Right lobe of liver (tissue), 6 donors: ENCODE measurements around the gene GPR141. TPM values are rescaled to one million over a fixed set of nuclear protein-coding genes. Genes with fewer than 3 reads are reported as not detected.

Experiments
- ATAC-seq, 4 donors: fragments of 200-7000 bp; cut with Tn5 transposase; one replicate each; pipeline ENCODE4 v1.9.1; 2020; ENCODE audit warnings: mild to moderate bottlenecking in 4 of 4, moderate library complexity in 4 of 4
- DNase-seq, 3 donors: peaks; one replicate each; pipeline ENCODE4 v3.0.0-alpha.2; 2020
- H3K27ac ChIP-seq, 3 donors: fragments of 200-600 bp; one replicate each; pipeline ENCODE4 v1.8.0; 2022
- H3K27me3 ChIP-seq, 2 donors: fragments of 200-600 bp; one replicate each; pipeline ENCODE4 v1.8.0; 2022
- H3K36me3 ChIP-seq, 4 donors: fragments of 200-600 bp; sonication (generic) in 1 of 4; one replicate each; pipeline versions ENCODE4 v1.5.1 to v1.8.0; 2017 to 2022; ENCODE audit warnings: control low read depth in 1 of 4
- H3K4me1 ChIP-seq, 4 donors: fragments of 200-600 bp; sonication (generic) in 1 of 4; one replicate each; pipeline versions ENCODE4 v1.5.1 to v1.8.0; 2017 to 2022; ENCODE audit warnings: control low read depth in 1 of 4
- H3K4me3 ChIP-seq, 3 donors: fragments of 200-600 bp; one replicate each; pipeline ENCODE4 v1.8.0; 2022
- H3K9me3 ChIP-seq, 4 donors: fragments of 200-600 bp; sonication (generic) in 1 of 4; one replicate each; pipeline versions ENCODE4 v1.5.1 to v1.8.0; 2017 to 2022; ENCODE audit warnings: control low read depth in 1 of 4
- CTCF ChIP-seq, 4 donors: fragments of 200-600 bp in 3 of 4; fragments of 450-650 bp in 1 of 4; IDR thresholded peaks; one replicate each; pipeline versions ENCODE4 v1.5.1 to v1.8.0; 2016 to 2022; ENCODE audit warnings: antibody characterized with exemption in 4 of 4, mild to moderate bottlenecking in 2 of 4
- POLR2A ChIP-seq: fragments of 450-650 bp; IDR thresholded peaks from one replicate; pipeline ENCODE4 v1.6.1; 2017; ENCODE audit warnings: antibody characterized with exemption, mild to moderate bottlenecking
- WGBS: methylation state at CpG from one replicate; pipeline ENCODE4 v1.1.6; 2018; ENCODE audit warnings: low coverage, low lambda C conversion rate; ENCODE audit not compliant: insufficient coverage; ENCODE audit errors: missing lambda C conversion rate; 5-methylcytosine and 5-hydroxymethylcytosine counted together
- intact Hi-C, 2 donors: fragments of 100-400 bp; cut with DNase I; formaldehyde crosslinking; loops; one replicate each; pipeline versions ENCODE4 v1.11.2 to v1.14.1; 2022
- total RNA-seq, 6 experiments: library from RNA; depleted of rRNA in 2 of 6; stranded (reverse); fragments of >200 nt in 2 of 6; fragmentation: NEBNext Ultra II Directional in 3 of 6; extraction: Animal tissue kit (Norgen Biotek cat#: 25700) in 3 of 6; gene quantifications; one replicate each; pipeline versions ENCODE4 v1.1.0 to v1.2.4, GENCODE V29; 2016 to 2023
- donor health status: DM: no; HTN: yes; CAD: no.
- donor health status: DM: no; HTN: no; CAD: no.
- donor health status: DM: no; HTN: no; CAD: no.
- donor health status: DM: no; HTN: yes; CAD: no.
- donor health status: DM: no; HTN: yes; CAD: no.

Gene GPR141
- total RNA-seq, 6 experiments from 2014 or later = 0.51 to 0.60 TPM; not detected in 4

- no peaks in the 10 kb centered on the region for H3K27me3 ChIP-seq
- H3K9me3 ChIP-seq = no peaks in the 10 kb centered on the region
- 54% methylated on average over 2 of the region's 2 CpGs for WGBS
- H3K4me1 ChIP-seq = no peaks in the 10 kb centered on the region
- no peak overlapping the region for H3K4me3 ChIP-seq
- intact Hi-C loops = no loop called here
- no peak overlapping the region for H3K27ac ChIP-seq
- DNase-seq = no peak
- H3K36me3 ChIP-seq = no peaks in the 10 kb centered on the region
- no peak for ATAC-seq
- no peak for TF ChIP-seq POLR2A
- no peak for TF ChIP-seq CTCF (IDR thresholded peaks at IDR 0.05)
Measured at GRCh38 chr7:37781156-37781555, 97.6 kb downstream of the GPR141 start.

GRCh38 chr7:37782166-37782565 lies 98.6 kb downstream of the GPR141 start:
- Histone ChIP-seq H3K4me3 (no peak overlapping the region), H3K36me3 (no peaks in the 10 kb centered on the region), H3K27ac (no peak overlapping the region), H3K4me1 (no peaks in the 10 kb centered on the region), H3K9me3 (no peaks in the 10 kb centered on the region), H3K27me3 (no peaks in the 10 kb centered on the region)
- TF ChIP-seq CTCF (IDR thresholded peaks at IDR 0.05) (no peak), POLR2A (no peak)
- ATAC-seq (no peak), DNase-seq (no peak)
- intact Hi-C loops = no loop called here

GRCh38 chr7:37784015-37784414 lies 100.4 kb downstream of the GPR141 start:
- ATAC-seq (no peak), DNase-seq (no peak)
- Histone ChIP-seq H3K36me3 (no peaks in the 10 kb centered on the region), H3K4me1 (no peaks in the 10 kb centered on the region), H3K27ac (no peak overlapping the region), H3K4me3 (no peak overlapping the region), H3K9me3 (no peaks in the 10 kb centered on the region), H3K27me3 (no peaks in the 10 kb centered on the region)
- intact Hi-C loops = no loop called here
- TF ChIP-seq CTCF (IDR thresholded peaks at IDR 0.05) = no peak
- no peak for TF ChIP-seq POLR2A
- WGBS = 55% methylated on average over 3 of the region's 3 CpGs

GRCh38 chr7:37786741-37787569 lies 103.4 kb downstream of the GPR141 start:
- H3K27ac ChIP-seq = no peak overlapping the region
- ATAC-seq = peak; percentile 30 to 62 (median 46)
- TF ChIP-seq POLR2A = no peak
- TF ChIP-seq CTCF (IDR thresholded peaks at IDR 0.05) = no peak
- H3K4me1 ChIP-seq = no peaks in the 10 kb centered on the region
- no peak for DNase-seq
- H3K4me3 ChIP-seq = no peak overlapping the region
- no peaks in the 10 kb centered on the region for H3K9me3 ChIP-seq
- no peaks in the 10 kb centered on the region for H3K36me3 ChIP-seq
- H3K27me3 ChIP-seq = no peaks in the 10 kb centered on the region
- WGBS = 36% methylated on average over 6 of the region's 6 CpGs
- intact Hi-C loops = no loop called here

Other genes starting within 250 kb of the GPR141 start
- 10 to 100 TPM; 18.4 to 55.4 (median 25.1) TPM for gene ELMO1, start 234.9 kb upstream of the GPR141 start, total RNA-seq
- gene NME8, start 164.8 kb downstream of the GPR141 start, total RNA-seq = under 1 TPM in 1 of 6 experiments, not detected in 5; 0.53 TPM
- gene SFRP4, start 233.1 kb downstream of the GPR141 start, total RNA-seq = under 1 TPM in 5 of 6 experiments, not detected in 1; 0.15 to 0.46 (median 0.37) TPM
- gene EPDR1, start 236.9 kb downstream of the GPR141 start, total RNA-seq = 10 to 100 TPM in 3 of 6 experiments, 1 to 10 TPM in 3; 4.1 to 34.1 (median 13.2) TPM